IPS-20b (cell line): ENCODE measurements around the gene GRID2IP.

Experiments used
- H3K27ac ChIP-seq: one replicate; pipeline ENCODE4 v1.5.1; 2013; ENCODE audit warnings: low read length
- H3K27me3 ChIP-seq: 2 replicates; pipeline ENCODE4 v1.6.1; 2013; ENCODE audit warnings: mild to moderate bottlenecking, low read length, inconsistent platforms; ENCODE audit not compliant: insufficient read depth
- H3K36me3 ChIP-seq: 2 replicates; pipeline ENCODE4 v1.6.1; 2013; ENCODE audit warnings: low read depth, mild to moderate bottlenecking, inconsistent platforms, low read length, moderate library complexity; ENCODE audit not compliant: insufficient read depth
- H3K4me1 ChIP-seq: 2 replicates; pipeline ENCODE4 v1.6.1; 2013; ENCODE audit warnings: mild to moderate bottlenecking, control low read depth, inconsistent platforms, low read length, moderate library complexity; ENCODE audit not compliant: insufficient read depth
- H3K4me3 ChIP-seq: 2 replicates; pipeline ENCODE4 v1.5.1; 2013; ENCODE audit warnings: mild to moderate bottlenecking, low read length, inconsistent platforms
- H3K9ac ChIP-seq: 2 replicates; pipeline ENCODE4 v1.6.1; 2013; ENCODE audit warnings: low read depth, mild to moderate bottlenecking, inconsistent platforms, low read length, moderate library complexity
- H3K9me3 ChIP-seq: 2 replicates; pipeline ENCODE4 v1.6.1; 2013; ENCODE audit warnings: mild to moderate bottlenecking, low read depth, low read length, inconsistent platforms; ENCODE audit not compliant: insufficient read depth

GRID2IP gene

GRCh38 chr7:6554848-6555247 lies 3.6 kb upstream of the GRID2IP start:
- Histone ChIP-seq H3K36me3 (no peaks in the 10 kb centered on the region), H3K9ac (no peak overlapping the region), H3K27me3 (no peaks in the 10 kb centered on the region), H3K27ac (no peak overlapping the region), H3K9me3 (no peaks in the 10 kb centered on the region), H3K4me3 (no peak overlapping the region), H3K4me1 (peaks cover 4% of the 10 kb centered on the region; the same call in 1 of the 2 replicates)

DNA sequence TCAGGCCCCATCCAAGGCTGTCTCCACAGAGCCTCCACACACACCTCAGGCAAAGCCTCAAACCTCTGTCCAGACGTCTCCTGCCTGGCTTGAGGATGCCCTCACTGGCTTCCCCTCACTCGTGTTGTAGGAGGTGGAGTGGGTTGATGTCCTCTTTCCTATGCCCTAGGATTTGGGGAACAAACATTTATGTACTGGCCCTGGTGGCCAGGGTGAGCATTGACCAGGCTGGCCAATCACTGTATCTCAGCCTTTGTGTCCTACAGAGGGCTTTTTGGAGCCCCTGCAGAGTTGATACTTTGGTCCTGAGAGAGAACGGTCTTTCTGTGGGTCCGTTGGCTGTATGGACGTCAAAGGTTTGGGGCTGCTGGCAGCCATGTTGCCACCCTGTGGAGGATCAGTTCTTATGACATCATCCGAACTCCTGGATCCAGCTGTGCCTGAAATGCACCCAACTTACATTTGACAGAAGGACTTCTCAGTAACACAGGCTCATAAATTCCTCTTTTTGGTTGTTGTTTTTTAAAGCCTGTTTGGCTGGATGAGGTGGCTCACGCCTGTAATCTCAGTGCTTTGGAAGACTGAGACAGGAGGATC lies 2.3 kb upstream of the GRID2IP start:
- H3K27ac ChIP-seq = no peak overlapping the region

DNA sequence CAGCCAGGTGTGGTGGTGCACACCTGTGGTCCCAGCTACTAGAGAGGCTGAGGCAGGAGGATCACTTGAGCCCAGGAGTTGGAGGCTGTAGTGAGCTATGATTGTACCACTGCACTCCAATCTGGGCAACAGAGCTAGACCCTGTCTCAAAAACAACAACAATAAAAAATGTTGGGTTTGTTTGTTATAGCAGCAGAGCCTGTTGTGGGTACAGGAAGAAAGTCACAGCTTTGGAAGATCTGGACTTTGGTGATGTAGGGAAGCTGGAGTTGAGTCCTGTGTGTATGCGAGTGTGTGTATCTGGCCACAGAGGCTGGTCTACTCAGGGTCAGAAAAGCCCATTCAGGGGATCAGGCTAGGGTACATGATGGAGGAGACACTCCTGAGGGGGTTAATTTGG lies 3.9 kb downstream of the GRID2IP start:
- H3K27me3 ChIP-seq = no peaks in the 10 kb centered on the region
- no peak overlapping the region for H3K27ac ChIP-seq
- no peaks in the 10 kb centered on the region for H3K36me3 ChIP-seq
- H3K4me3 ChIP-seq = no peak overlapping the region
- H3K4me1 ChIP-seq = no peaks in the 10 kb centered on the region
- H3K9me3 ChIP-seq = no peaks in the 10 kb centered on the region
- H3K9ac ChIP-seq = no peak overlapping the region

More for the DNA sequence above, 2.3 kb upstream of the GRID2IP start:
- Histone ChIP-seq H3K9ac (no peak overlapping the region), H3K27me3 (no peaks in the 10 kb centered on the region), H3K4me3 (no peak overlapping the region), H3K36me3 (no peaks in the 10 kb centered on the region), H3K4me1 (no peaks in the 10 kb centered on the region), H3K9me3 (no peaks in the 10 kb centered on the region)

- no peak overlapping the region for H3K27ac ChIP-seq
- H3K4me3 ChIP-seq = no peak overlapping the region
- no peaks in the 10 kb centered on the region for H3K9me3 ChIP-seq
- no peaks in the 10 kb centered on the region for H3K36me3 ChIP-seq
- H3K27me3 ChIP-seq = no peaks in the 10 kb centered on the region
- no peaks in the 10 kb centered on the region for H3K4me1 ChIP-seq
- no peak overlapping the region for H3K9ac ChIP-seq
These were observed 4.6 kb downstream of the GRID2IP start for GRCh38 chr7:6546498-6547251.

DNA sequence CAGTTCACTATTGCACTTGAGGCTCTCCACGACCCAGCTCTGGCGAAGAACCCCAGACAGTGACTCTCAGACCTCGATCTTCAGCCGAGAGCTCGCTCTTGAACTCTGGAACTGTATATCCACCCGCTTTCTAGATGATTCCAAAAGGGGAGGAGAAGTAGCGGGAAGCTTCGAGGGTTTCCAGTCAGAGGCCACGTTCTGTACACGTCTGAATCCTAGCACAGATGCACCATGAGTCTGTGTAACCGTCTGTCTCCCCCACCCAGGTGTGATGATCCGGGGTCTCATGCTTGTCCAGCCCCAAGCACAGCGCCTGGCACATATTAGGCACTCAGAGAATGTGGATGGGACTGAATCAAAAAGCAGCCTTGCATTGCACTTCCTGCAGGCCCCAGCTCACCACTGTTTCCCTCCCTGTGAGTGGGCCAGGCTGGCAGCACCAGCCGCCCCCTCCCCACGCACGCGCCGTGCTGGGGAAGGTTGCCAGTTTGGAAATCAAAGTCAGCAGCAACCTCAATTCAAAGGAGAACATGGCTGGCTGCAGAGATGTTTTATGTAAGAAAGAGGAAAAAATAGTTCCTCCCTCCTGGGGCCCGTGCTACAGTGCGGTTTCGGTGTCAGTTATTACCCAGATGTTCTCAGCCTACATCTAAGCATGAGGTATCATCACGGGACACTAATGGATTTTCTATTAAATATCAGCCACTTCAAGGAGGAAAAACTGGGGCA lies 5.7 kb downstream of the GRID2IP start:
- H3K9ac ChIP-seq = no peak overlapping the region
- no peaks in the 10 kb centered on the region for H3K9me3 ChIP-seq
- no peaks in the 10 kb centered on the region for H3K36me3 ChIP-seq
- H3K4me3 ChIP-seq = no peak overlapping the region
- no peaks in the 10 kb centered on the region for H3K27me3 ChIP-seq
- no peaks in the 10 kb centered on the region for H3K4me1 ChIP-seq
- no peak overlapping the region for H3K27ac ChIP-seq

DNA sequence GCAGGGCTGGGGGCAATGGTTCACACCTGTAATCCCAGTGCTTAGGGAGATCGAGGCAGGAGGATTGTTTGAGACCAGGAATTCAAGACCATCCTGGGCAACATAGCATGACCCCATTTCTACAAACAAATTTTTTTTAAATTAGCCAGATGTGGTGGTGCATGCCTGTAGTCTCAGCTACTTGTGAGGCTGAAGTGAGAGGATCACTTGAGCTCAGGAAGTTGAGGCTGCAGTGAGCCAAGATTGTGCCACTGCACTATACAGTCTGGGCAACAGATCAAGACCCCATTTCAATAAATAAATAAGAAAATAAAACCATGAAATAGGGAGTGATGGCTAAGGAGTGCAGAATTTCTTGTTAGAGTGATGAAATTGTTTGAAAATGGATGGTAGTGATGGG lies 8.9 kb downstream of the GRID2IP start:
- Histone ChIP-seq H3K27ac (no peak overlapping the region), H3K4me3 (no peak overlapping the region), H3K4me1 (no peaks in the 10 kb centered on the region), H3K36me3 (no peaks in the 10 kb centered on the region), H3K9ac (no peak overlapping the region), H3K9me3 (no peaks in the 10 kb centered on the region), H3K27me3 (no peaks in the 10 kb centered on the region; the same call in 1 of the 2 replicates)

- Histone ChIP-seq H3K9me3 (no peaks in the 10 kb centered on the region), H3K27ac (no peak overlapping the region), H3K4me1 (0 out of 2 replicates have a peak, but pooled peaks cover 2% of the 10 kb centered on the region), H3K36me3 (no peaks in the 10 kb centered on the region), H3K9ac (no peak overlapping the region), H3K4me3 (peak overlapping the region; percentile 70), H3K27me3 (peaks cover 45% of the 10 kb centered on the region)
These were observed 14.7 kb downstream of the GRID2IP start for GRCh38 chr7:6536262-6537260.

DNA sequence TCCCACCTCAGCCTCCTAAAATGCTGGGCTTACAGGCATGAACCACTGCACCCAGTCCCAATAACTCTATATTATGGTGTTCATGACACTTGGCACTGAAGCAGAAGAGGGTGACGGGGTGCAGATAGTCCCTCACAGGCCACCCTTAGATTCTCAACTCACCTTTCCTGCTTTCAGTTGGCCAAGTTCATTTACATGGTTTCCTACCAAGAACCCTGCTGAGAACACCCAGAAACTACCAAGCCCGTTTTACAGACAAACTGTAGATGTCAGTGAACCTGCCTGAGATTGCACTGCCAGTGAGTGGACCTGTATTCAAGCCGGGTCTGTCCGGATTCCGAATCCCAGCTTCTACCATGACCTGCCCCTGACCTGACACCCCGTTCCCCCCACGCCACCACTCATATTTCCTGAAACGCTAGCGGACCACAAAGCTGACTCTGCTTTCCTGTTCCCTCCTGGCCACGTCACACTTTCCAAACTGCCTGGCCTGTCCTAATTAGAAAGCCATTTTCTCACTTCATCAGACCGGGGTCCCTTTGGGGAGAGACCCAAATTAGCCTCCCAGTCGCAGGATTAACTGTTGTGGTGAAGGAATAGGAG lies 17.3 kb downstream of the GRID2IP start:
- Histone ChIP-seq H3K4me3 (no peak overlapping the region), H3K27me3 (peaks cover 71% of the 10 kb centered on the region), H3K36me3 (no peaks in the 10 kb centered on the region)

GRCh38 chr7:6532516-6532915 lies 18.7 kb downstream of the GRID2IP start:
- Histone ChIP-seq H3K27ac (no peak overlapping the region), H3K27me3 (peaks cover 86% of the 10 kb centered on the region), H3K9ac (no peak overlapping the region), H3K9me3 (no peaks in the 10 kb centered on the region), H3K4me1 (0 out of 2 replicates have a peak, but pooled peaks cover 3% of the 10 kb centered on the region), H3K4me3 (no peak overlapping the region), H3K36me3 (no peaks in the 10 kb centered on the region)

More for the DNA sequence above, 17.3 kb downstream of the GRID2IP start:
- Histone ChIP-seq H3K27ac (no peak overlapping the region), H3K9ac (no peak overlapping the region), H3K4me1 (0 out of 2 replicates have a peak, but pooled peaks cover 3% of the 10 kb centered on the region), H3K9me3 (no peaks in the 10 kb centered on the region)

DNA sequence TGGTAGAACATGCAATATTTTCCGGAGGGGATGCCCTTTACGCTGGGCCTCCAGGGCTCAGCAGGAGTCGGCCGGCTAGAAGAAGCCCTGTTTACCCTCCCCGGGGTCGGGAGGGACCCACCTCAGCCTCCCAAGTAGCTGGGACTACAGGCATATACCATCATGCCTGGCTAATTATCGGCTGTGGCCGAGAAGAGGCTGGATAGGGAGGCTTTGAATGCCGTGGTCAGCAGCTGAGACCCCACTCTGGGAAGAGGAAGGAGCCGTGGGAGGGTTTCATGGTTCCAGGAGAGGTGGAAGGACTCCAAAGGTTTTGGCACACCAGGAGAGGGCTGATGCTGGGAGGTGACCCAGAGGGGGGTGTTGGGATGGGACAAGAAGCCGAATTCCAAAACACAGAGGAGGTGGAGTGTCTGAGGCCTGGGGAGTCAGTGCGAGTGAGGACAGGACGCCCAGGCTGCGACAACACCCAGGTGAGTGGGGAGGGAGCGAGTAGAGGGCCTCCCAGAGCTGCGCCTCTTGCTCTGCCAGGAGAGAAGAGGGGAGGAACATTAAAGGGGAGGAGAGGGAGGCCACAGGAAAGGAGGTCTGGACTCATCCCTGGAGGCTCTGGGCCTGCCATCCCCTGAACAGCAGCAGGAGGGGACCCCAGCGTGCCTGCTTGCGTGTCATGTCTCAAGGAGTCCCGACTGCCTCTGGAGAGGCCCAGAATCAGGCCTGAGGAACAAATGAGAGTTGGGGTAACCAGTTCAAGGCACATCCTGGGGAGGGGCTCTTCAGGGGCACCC lies 19.6 kb downstream of the GRID2IP start:
- Histone ChIP-seq H3K36me3 (no peaks in the 10 kb centered on the region), H3K4me3 (peak overlapping the region; percentile 85), H3K27me3 (peaks cover 94% of the 10 kb centered on the region), H3K9me3 (no peaks in the 10 kb centered on the region), H3K9ac (no peak overlapping the region), H3K27ac (no peak overlapping the region), H3K4me1 (0 out of 2 replicates have a peak, but pooled peaks cover 3% of the 10 kb centered on the region)
